HG02798 (cell line): ENCODE results near the gene NLRX1.
"Not testable (repeated sequence)": the region's sequence is repeated elsewhere in the genome, so short reads cannot be mapped to it uniquely, and the experiment has no call there.

Experiments
- ATAC-seq: cut with Tn5 transposase; IDR thresholded peaks from one replicate; pipeline ENCODE4 v1.9.1; 2021; ENCODE audit warnings: mild to moderate bottlenecking; ENCODE audit not compliant: unreplicated experiment, poor library complexity

NLRX1 gene

GRCh38 chr11:119168471-119169281 is at the start of gene NLRX1:
NLRX1 (plus strand) TSS chr11:119168725; CDS start chr11:119171404, 2,679 bp downstream.
- peak; percentile 91 for ATAC-seq

- no peak for ATAC-seq
Observed at GRCh38 chr11:119118946-119119345, 49.6 kb upstream of the NLRX1 start.

- ATAC-seq, result no peak
Observed at GRCh38 chr11:119120639-119121007, 47.9 kb upstream of the NLRX1 start.

GRCh38 chr11:119121008-119121810 is 47.3 kb upstream of the NLRX1 start, which contains the start of gene HINFP:
HINFP (plus strand) TSS chr11:119121580; CDS start chr11:119126945, 5,365 bp downstream.
- peak; percentile 98 for ATAC-seq

DNA sequence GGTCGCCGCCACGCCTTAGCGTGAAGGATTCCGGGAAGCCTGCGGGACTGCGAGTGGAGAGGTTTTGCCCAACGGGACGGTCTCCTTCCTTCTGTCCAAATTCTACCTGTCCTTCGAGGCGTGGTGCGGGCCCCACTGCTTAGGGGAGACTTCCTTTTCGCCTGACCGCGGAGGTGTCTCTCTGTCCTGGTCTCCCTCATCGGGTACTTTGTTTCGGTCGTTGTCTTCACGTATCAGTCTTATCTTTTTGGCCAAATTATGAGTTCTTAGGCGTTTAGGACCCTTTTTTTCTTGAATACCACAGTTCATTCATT is 46.8 kb upstream of the NLRX1 start:
- ATAC-seq, result no peak

GRCh38 chr11:119125821-119126220 is 42.7 kb upstream of the NLRX1 start:
- no peak for ATAC-seq

DNA sequence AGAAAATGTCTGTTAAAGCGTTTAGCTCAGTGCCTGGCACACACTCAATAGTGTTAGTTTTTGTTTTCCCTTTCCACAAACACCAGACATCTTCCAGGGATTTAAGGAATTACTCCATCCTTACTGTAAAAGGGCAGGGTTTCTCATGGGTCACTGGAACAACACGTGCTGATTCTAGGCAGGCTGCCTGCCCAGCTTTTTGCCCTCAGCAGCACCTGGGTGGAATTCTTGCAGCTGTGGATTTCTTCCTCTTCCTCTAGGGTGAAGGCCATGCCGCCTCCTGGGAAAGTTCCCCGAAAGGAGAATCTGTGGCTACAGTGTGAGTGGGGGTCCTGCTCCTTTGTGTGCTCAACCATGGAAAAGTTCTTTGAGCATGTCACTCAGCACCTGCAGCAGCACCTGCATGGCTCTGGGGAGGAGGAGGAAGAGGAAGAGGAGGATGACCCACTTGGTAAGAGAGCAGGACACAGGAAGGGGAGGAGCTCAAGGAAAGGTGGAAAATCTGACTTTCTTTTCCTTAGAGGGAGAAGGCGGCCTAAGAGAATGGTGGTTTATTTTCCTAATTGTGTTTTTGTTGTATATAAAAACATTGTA is 41.8 kb upstream of the NLRX1 start:
- no peak for ATAC-seq

DNA sequence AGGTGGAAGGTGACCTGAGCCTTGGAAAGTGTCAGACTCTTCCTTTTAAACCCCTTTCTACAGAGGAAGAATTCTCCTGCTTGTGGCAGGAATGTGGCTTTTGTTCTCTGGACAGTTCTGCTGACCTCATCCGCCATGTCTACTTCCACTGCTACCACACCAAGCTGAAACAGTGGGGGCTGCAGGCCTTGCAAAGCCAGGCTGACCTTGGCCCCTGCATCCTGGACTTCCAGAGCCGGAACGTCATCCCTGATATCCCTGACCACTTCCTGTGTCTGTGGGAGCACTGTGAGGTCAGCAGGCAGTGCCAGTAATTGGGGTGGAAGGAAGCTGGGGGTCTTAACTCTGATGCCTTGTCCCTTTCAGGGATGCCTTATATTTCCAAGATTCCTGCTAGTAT is 37.9 kb upstream of the NLRX1 start:
- no peak for ATAC-seq

- ATAC-seq, result no peak
Observed at GRCh38 chr11:119134389-119134978, 34.0 kb upstream of the NLRX1 start.

DNA sequence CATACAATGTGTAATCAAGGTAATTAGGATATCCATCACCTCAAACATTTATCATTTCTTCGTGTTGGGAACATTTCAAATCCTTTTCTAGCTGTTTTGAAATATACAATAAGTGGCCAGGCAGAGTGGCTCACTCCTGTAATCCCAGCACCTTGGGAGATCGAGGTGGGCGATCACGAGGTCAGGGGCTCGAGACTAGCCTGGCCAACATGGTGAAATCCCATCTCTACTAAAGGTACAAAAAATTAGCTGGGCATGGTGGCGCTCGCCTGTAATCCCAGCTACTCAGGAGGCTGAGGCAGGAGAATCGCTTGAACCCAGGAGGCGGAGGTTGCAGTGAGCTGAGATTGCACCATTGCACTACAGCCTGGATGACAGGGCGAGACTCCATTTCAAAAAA is 29.2 kb upstream of the NLRX1 start:
- ATAC-seq, result not testable (repeated sequence)

GRCh38 chr11:119144825-119145486 is 23.6 kb upstream of the NLRX1 start:
- ATAC-seq, result no peak

DNA sequence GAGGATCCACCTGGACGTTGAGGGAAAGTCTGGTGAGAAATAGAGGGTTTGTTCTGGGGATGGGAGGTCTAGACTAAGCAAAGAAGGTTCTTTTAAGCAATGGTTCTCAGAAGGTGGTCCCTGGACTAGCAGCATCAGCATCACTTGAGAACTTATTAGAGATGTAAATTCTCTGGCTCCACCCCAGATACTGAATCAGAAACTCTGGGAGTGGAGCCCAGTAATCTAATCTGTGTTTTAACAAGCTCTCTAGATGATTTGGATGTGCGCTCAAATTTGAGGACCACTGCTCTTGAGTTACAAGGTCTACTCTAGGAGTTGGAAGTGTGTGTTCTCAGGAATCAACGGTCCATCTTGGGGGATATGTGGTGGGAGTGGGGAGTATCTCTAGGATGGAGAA is 23.0 kb upstream of the NLRX1 start:
- no peak for ATAC-seq

DNA sequence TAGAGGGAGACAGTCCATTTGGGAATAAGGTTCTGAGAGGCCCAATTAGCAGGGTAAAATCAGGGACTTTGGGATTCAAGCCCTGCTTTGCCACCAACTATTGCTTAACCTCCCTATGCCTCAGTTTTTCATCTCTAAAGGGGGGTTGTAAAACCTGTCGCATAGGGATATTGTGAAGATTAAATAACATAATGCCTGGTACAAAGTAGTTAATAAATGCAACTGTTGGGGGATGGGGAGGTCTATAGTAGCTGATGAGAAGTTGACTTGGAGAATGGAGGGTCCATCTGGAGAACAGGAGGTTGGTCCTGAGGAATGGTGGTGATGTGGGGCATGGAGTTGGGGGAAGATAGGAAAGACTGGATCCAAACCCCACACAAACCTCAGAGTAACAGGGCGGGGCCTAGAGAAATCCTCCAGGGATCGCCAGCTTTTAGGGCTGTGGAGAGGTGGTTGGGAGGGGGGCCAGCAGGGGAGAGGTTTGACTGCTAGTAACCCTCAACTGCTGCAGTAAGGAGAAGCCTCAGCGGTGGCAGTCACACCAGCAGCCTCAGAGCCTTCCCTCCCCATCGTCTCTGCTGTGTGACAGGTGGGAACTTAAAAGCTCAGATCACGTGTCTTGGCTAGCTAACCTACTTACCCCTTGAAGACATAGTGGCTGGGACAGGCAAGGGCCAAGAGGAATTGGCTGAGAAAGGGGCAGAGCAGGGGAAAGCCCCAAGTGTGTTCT is 20.8 kb upstream of the NLRX1 start:
- ATAC-seq, result no peak

- ATAC-seq, result no peak
Observed at GRCh38 chr11:119148720-119149017, 19.9 kb upstream of the NLRX1 start.

GRCh38 chr11:119149018-119149785 is 19.3 kb upstream of the NLRX1 start, which contains the start of gene ABCG4:
ABCG4 (plus strand) TSS chr11:119149052; CDS start chr11:119149966, 914 bp downstream.
- peak; percentile 34 for ATAC-seq

GRCh38 chr11:119149786-119150275 is 18.7 kb upstream of the NLRX1 start:
- no peak for ATAC-seq

DNA sequence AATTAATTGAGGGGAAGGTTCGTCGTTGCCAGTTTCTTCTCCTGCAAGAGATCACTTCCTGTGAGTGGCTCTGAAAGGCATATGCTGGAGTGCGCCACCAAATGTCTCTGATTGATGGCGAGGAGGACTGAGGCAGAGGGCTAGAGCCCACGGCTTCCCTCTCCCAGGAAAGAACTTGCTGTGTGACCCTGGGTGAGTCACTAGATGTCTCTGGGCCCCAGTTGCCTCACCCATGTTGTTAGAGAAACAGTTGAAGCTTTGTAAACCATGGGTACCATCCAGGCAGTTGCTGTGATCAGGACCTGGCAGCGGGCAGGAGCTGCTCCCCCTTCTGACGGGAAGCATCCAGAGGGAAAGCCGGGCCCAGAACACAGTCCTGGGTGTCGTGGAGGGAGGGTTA is 16.5 kb upstream of the NLRX1 start:
- no peak for ATAC-seq

- no peak for ATAC-seq
Observed at GRCh38 chr11:119152604-119153003, 15.9 kb upstream of the NLRX1 start.
